Activated T-cell treated with anti-CD3 and anti-CD28 coated beads, Interleukin-2, amount 50 U/mL, for 4 hours (primary cell): ENCODE results near the gene CFAP410. TPM values are rescaled to one million over a fixed set of nuclear protein-coding genes. Genes with fewer than 3 reads are reported as not detected.
"Not testable (repeated sequence)": the region's sequence is repeated elsewhere in the genome, so short reads cannot be mapped to it uniquely, and the experiment has no call there.

Source experiments
- ATAC-seq, 2 donors: fragments of 200-7000 bp; cut with Tn5 transposase; one replicate each; pipeline ENCODE4 v1.10.0; 2021
- DNase-seq: peaks from one replicate; pipeline ENCODE4 v3.0.0-alpha.2; 2020
- H3K27me3 Mint-ChIP-seq: one replicate; pipeline ENCODE4 v1.8.0; 2021; ENCODE audit warnings: low read depth, mixed read lengths
- H3K36me3 Mint-ChIP-seq: one replicate; pipeline ENCODE4 v1.8.0; 2022; ENCODE audit warnings: mixed read lengths; ENCODE audit not compliant: insufficient read depth
- H3K4me1 Mint-ChIP-seq: one replicate; pipeline ENCODE4 v1.8.0; 2021; ENCODE audit warnings: low read depth, mixed read lengths
- H3K4me3 Mint-ChIP-seq: one replicate; pipeline ENCODE4 v1.8.0; 2021; ENCODE audit warnings: mild to moderate bottlenecking, moderate library complexity, mixed read lengths
- H3K9me3 Mint-ChIP-seq: one replicate; pipeline ENCODE4 v1.8.0; 2021; ENCODE audit warnings: mixed read lengths
- total RNA-seq, 3 donors: library from RNA; stranded (reverse); gene quantifications; one replicate each; pipeline ENCODE4 v1.2.1, GENCODE V29; 2021

The CFAP410 gene
- total RNA-seq, 3 donors from 2014 or later = 30.2 to 32.7 (median 30.5) TPM

- Mint-ChIP-seq H3K27me3 (peaks cover 2% of the 10 kb centered on the region), H3K9me3 (no peaks in the 10 kb centered on the region), H3K36me3 (no peaks in the 10 kb centered on the region), H3K4me3 (no peak overlapping the region), H3K4me1 (peaks cover 9% of the 10 kb centered on the region)
- no peak for DNase-seq
- no peak for ATAC-seq
Measured at GRCh38 chr21:44291936-44292811, 47.0 kb downstream of the CFAP410 start.

GRCh38 chr21:44291078-44291935 is 47.9 kb downstream of the CFAP410 start:
- no peak overlapping the region for H3K4me3 Mint-ChIP-seq
- no peak for ATAC-seq

GRCh38 chr21:44290327-44291077 is 48.7 kb downstream of the CFAP410 start:
- ATAC-seq (no peak), DNase-seq (no peak)
- Mint-ChIP-seq H3K36me3 (no peaks in the 10 kb centered on the region), H3K4me3 (no peak overlapping the region), H3K4me1 (peaks cover 9% of the 10 kb centered on the region), H3K27me3 (peaks cover 2% of the 10 kb centered on the region), H3K9me3 (no peaks in the 10 kb centered on the region)

More at GRCh38 chr21:44291078-44291935, 47.9 kb downstream of the CFAP410 start:
- peaks cover 9% of the 10 kb centered on the region for H3K4me1 Mint-ChIP-seq
- no peak for DNase-seq
- H3K9me3 Mint-ChIP-seq = no peaks in the 10 kb centered on the region
- peaks cover 2% of the 10 kb centered on the region for H3K27me3 Mint-ChIP-seq
- H3K36me3 Mint-ChIP-seq = no peaks in the 10 kb centered on the region

GRCh38 chr21:44289381-44290010 is 49.7 kb downstream of the CFAP410 start:
- Mint-ChIP-seq H3K36me3 (no peaks in the 10 kb centered on the region), H3K4me3 (no peak overlapping the region), H3K4me1 (peaks cover 5% of the 10 kb centered on the region), H3K27me3 (peaks cover 2% of the 10 kb centered on the region), H3K9me3 (no peaks in the 10 kb centered on the region)
- DNase-seq (no peak), ATAC-seq (no peak)

GRCh38 chr21:44288251-44289110 is 50.7 kb downstream of the CFAP410 start:
- H3K4me3 Mint-ChIP-seq = no peak overlapping the region
- no peaks in the 10 kb centered on the region for H3K36me3 Mint-ChIP-seq
- ATAC-seq (no peak), DNase-seq (no peak)
- peaks cover 4% of the 10 kb centered on the region for H3K4me1 Mint-ChIP-seq
- no peaks in the 10 kb centered on the region for H3K9me3 Mint-ChIP-seq
- H3K27me3 Mint-ChIP-seq = peaks cover 2% of the 10 kb centered on the region

- Mint-ChIP-seq H3K4me3 (no peak overlapping the region), H3K27me3 (peaks cover 2% of the 10 kb centered on the region), H3K9me3 (no peaks in the 10 kb centered on the region), H3K36me3 (no peaks in the 10 kb centered on the region), H3K4me1 (peaks cover 2% of the 10 kb centered on the region)
- ATAC-seq = no peak
- no peak for DNase-seq
Measured at GRCh38 chr21:44286716-44287632, 52.2 kb downstream of the CFAP410 start.

GRCh38 chr21:44286086-44286715 is 53.0 kb downstream of the CFAP410 start:
- ATAC-seq = no peak
- no peaks in the 10 kb centered on the region for H3K9me3 Mint-ChIP-seq

GRCh38 chr21:44285138-44285992 is 53.8 kb downstream of the CFAP410 start, which contains the start of gene AIRE:
Gene AIRE, plus strand, starts transcription at chr21:44285876. Its CDS starts 131 bp downstream, at chr21:44286007.
- H3K4me3 Mint-ChIP-seq = no peak within 1 kb of the TSS

More at GRCh38 chr21:44286086-44286715, 53.0 kb downstream of the CFAP410 start:
- Mint-ChIP-seq H3K27me3 (peaks cover 2% of the 10 kb centered on the region), H3K4me3 (no peak overlapping the region), H3K36me3 (no peaks in the 10 kb centered on the region), H3K4me1 (peaks cover 2% of the 10 kb centered on the region)
- DNase-seq = no peak

GRCh38 chr21:44283948-44284347 is 55.2 kb downstream of the CFAP410 start:
- H3K4me1 Mint-ChIP-seq = no peaks in the 10 kb centered on the region
- ATAC-seq (no peak), DNase-seq (no peak)
- H3K9me3 Mint-ChIP-seq = no peaks in the 10 kb centered on the region
- H3K36me3 Mint-ChIP-seq = no peaks in the 10 kb centered on the region
- peaks cover 2% of the 10 kb centered on the region for H3K27me3 Mint-ChIP-seq
- H3K4me3 Mint-ChIP-seq = no peak overlapping the region

More at GRCh38 chr21:44285138-44285992, 53.8 kb downstream of the CFAP410 start, which contains the start of gene AIRE:
- no peaks in the 10 kb centered on the region for H3K36me3 Mint-ChIP-seq
- H3K27me3 Mint-ChIP-seq = peaks cover 2% of the 10 kb centered on the region
- peaks cover under 1% of the 10 kb centered on the region for H3K4me1 Mint-ChIP-seq
- H3K9me3 Mint-ChIP-seq = no peaks in the 10 kb centered on the region
- DNase-seq (no peak), ATAC-seq (no peak)

GRCh38 chr21:44283211-44283785 is 55.9 kb downstream of the CFAP410 start:
- DNase-seq, H3K4me3 Mint-ChIP-seq, H3K4me1 Mint-ChIP-seq, H3K36me3 Mint-ChIP-seq, H3K9me3 Mint-ChIP-seq, ATAC-seq, H3K27me3 Mint-ChIP-seq: not testable (repeated sequence)

GRCh38 chr21:44282370-44282769 is 56.8 kb downstream of the CFAP410 start:
- no peaks in the 10 kb centered on the region for H3K36me3 Mint-ChIP-seq
- no peak overlapping the region for H3K4me3 Mint-ChIP-seq
- no peak for ATAC-seq
- H3K9me3 Mint-ChIP-seq = no peaks in the 10 kb centered on the region
- H3K4me1 Mint-ChIP-seq = no peaks in the 10 kb centered on the region
- DNase-seq = no peak
- no peaks in the 10 kb centered on the region for H3K27me3 Mint-ChIP-seq
